ENCODE data around the gene HOXA3. TPM values are rescaled to one million over a fixed set of nuclear protein-coding genes. Genes with fewer than 3 reads are reported as not detected.

HOXA3 gene
- total and polyA plus RNA-seq, 2 of the 13 experiments (the other 11 are each of a cell fraction or from before 2014, with no cell fraction given): 2.9 to 4.6 TPM

DNA sequence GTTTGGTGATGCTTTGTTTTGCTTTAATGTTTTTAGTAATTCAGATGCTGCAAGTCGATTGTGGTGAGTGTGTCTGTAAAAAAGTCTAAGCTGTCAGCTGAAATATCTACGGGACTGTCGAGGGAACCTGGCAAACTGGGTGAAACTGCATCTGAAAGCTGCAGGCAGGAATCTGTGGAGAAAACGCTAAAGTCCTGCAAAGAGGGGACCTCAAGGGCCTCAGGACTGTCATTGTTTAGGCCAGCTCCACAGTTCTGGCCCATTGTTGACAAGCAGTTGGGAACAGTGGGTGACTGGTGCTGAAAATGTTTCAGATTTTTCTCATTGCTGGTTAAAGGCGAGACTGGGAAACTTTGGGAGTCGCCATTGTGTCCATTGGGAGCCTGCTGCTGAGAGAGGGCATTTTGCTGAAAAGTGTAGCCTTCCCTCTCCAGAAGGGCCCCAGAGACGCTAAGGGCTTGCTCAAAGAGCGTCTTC is 51.7 kb downstream of the HOXA3 start:
- BruUV-seq (replicated peaks): no TSS peak
- in situ Hi-C loops (cut with HindIII; ENCODE audit: extremely low pct_ligation_motif_present, low pct_unique_long_range_greater_than_20kb): no loop called here
- no peak overlapping the region for H3K4me3 ChIP-seq (replicated peaks in 1 of 3; ENCODE audit: insufficient read depth in 1 of 3, low read depth in 2 of 3, low read length in 3 of 3)

DNA sequence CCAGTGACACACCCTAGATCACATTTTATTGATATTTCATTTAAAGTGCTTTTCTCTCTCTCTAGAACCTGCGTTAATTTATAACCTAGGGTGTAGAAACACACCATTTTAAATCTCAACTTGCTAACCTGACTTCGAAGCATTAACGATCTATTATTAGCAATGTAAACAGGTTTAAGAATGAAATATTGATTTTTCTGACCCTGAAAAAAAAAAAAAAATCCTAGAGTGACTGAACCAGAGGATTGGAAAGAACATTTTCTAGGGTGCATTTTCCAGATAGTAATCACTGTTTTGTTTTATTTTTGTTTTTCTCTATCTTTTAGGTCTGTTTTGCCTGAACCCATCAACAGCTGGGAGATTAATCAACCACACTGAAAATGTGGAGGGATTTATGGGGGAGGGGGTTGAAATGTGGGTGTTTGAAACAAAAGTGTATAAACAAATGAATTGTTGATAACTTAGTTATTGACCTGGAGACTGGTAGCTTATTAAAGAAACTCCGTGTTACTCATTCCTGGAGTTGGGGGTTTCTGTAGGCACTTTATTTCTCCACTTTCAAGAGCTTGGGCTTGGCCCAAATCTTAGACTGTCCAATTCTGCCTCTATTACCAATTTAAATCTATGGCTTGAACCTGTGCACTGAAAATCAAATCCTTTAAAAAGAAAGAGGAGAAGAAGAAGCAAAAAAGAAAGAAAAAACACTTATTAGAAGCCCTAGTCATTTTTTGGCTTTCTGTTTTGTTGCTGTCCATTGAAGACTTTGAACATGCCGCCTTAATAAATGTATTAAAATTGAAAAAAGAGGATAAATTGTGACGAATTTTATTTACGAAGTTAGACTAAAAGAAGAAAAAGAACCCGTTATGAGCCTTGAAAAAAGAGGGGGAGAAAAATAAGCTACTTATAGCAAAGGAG is 52.7 kb downstream of the HOXA3 start:
- BruUV-seq (replicated peaks): no TSS peak
- no peak overlapping the region for H3K4me3 ChIP-seq (replicated peaks in 1 of 3; ENCODE audit: insufficient read depth in 1 of 3, low read depth in 2 of 3, low read length in 3 of 3)
- no peak for FAIRE-seq
- no peak for TF ChIP-seq ZNF674 (CRISPR knock-in tag; IDR thresholded peaks at IDR 0.05; ENCODE audit: low read depth)
- no peak for TF ChIP-seq ZNF264 (CRISPR knock-in tag; IDR thresholded peaks at IDR 0.05)
- no peak for TF ChIP-seq ZNF614 (CRISPR knock-in tag; IDR thresholded peaks at IDR 0.05; ENCODE audit: borderline replicate concordance)
- TF ChIP-seq, protein P1, sequence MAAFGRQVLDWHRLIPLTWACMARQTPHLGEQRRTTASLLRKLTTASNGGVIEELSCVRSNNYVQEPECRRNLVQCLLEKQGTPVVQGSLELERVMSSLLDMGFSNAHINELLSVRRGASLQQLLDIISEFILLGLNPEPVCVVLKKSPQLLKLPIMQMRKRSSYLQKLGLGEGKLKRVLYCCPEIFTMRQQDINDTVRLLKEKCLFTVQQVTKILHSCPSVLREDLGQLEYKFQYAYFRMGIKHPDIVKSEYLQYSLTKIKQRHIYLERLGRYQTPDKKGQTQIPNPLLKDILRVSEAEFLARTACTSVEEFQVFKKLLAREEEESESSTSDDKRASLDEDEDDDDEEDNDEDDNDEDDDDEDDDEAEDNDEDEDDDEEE (CRISPR knock-in tag; IDR thresholded peaks at IDR 0.05): no peak
- TF ChIP-seq, protein P2, sequence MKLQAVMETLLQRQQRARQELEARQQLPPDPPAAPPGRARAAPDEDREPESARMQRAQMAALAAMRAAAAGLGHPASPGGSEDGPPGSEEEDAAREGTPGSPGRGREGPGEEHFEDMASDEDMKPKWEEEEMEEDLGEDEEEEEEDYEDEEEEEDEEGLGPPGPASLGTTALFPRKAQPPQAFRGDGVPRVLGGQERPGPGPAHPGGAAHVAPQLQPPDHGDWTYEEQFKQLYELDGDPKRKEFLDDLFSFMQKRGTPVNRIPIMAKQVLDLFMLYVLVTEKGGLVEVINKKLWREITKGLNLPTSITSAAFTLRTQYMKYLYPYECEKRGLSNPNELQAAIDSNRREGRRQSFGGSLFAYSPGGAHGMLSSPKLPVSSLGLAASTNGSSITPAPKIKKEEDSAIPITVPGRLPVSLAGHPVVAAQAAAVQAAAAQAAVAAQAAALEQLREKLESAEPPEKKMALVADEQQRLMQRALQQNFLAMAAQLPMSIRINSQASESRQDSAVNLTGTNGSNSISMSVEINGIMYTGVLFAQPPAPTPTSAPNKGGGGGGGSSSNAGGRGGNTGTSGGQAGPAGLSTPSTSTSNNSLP (IDR thresholded peaks at IDR 0.05; ENCODE audit: low read depth, low read length): peak; percentile 34; the same call in 1 of the 2 replicates
- TF ChIP-seq ZNF292 (CRISPR knock-in tag; IDR thresholded peaks at IDR 0.05; ENCODE audit: borderline replicate concordance, low read depth): no peak
- TF ChIP-seq SNRNP70 (IDR thresholded peaks at IDR 0.05; ENCODE audit: low read depth, low read length): no peak
- no peak for TF ChIP-seq ZC3H4 (CRISPR knock-in tag; IDR thresholded peaks at IDR 0.05; ENCODE audit: borderline replicate concordance)
- no peak for TF ChIP-seq ZNF207 (IDR thresholded peaks at IDR 0.05; ENCODE audit: borderline replicate concordance)
- no peak for TF ChIP-seq ZFP62 (CRISPR knock-in tag; IDR thresholded peaks at IDR 0.05)
- TF ChIP-seq, protein P3, sequence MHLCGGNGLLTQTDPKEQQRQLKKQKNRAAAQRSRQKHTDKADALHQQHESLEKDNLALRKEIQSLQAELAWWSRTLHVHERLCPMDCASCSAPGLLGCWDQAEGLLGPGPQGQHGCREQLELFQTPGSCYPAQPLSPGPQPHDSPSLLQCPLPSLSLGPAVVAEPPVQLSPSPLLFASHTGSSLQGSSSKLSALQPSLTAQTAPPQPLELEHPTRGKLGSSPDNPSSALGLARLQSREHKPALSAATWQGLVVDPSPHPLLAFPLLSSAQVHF (CRISPR knock-in tag; IDR thresholded peaks at IDR 0.05): no peak
- no peak for TF ChIP-seq NAIF1 (CRISPR knock-in tag; IDR thresholded peaks at IDR 0.05; ENCODE audit: borderline replicate concordance)
- TF ChIP-seq FLYWCH1 (CRISPR knock-in tag; IDR thresholded peaks at IDR 0.05): no peak

More for the DNA sequence above, 51.7 kb downstream of the HOXA3 start:
- H3K4me1 ChIP-seq (ENCODE audit: insufficient read depth, low read length): peaks cover 12% of the 10 kb centered on the region; the same call in 1 of the 2 replicates
- DNase-seq (ENCODE audit: low spot score) (no peak), ATAC-seq (no peak), FAIRE-seq (no peak)
- ChIA-PET POLR2A (no interaction called here), CTCF (ENCODE audit: low intra/inter-chr PET ratio, low total read pairs) (no interaction called here)
- 93% methylated on average over 8 of the region's 8 CpGs for WGBS (ENCODE audit: low lambda C conversion rate)
- no peaks in the 10 kb centered on the region for H3K27me3 ChIP-seq (ENCODE audit: control insufficient read depth in 1 of 2, insufficient read depth in 2 of 2, low read length in 2 of 2)
- H2AFZ ChIP-seq (ENCODE audit: low read length): no peak overlapping the region
- no peaks in the 10 kb centered on the region for H3K79me2 ChIP-seq (ENCODE audit: insufficient read depth, low read length)
- no peak overlapping the region for H3K9ac ChIP-seq (ENCODE audit: insufficient read depth, low read depth, low read length)
- no peaks in the 10 kb centered on the region for H4K20me1 ChIP-seq (ENCODE audit: insufficient read depth, low read length)
- H3K27ac ChIP-seq (ENCODE audit: extremely low read length, insufficient read depth, low read length): no peak overlapping the region
- H3K9me3 ChIP-seq (ENCODE audit: low read length): no peaks in the 10 kb centered on the region
- no peak overlapping the region for H3K4me2 ChIP-seq (ENCODE audit: low read depth, low read length)
- intact Hi-C loops (cut with micrococcal nuclease; ENCODE audit: unreplicated experiment): no loop called here
- H3K36me3 ChIP-seq (replicated peaks in 1 of 2; ENCODE audit: control insufficient read depth in 1 of 2, insufficient read depth in 2 of 2, low read length in 2 of 2): no peaks in the 10 kb centered on the region
- TF ChIP-seq ZNF530 (CRISPR knock-in tag; IDR thresholded peaks at IDR 0.05; ENCODE audit: low read depth) (no peak), SMC3 (IDR thresholded peaks at IDR 0.05; ENCODE audit: low read length) (no peak), CAMTA2 (CRISPR knock-in tag; IDR thresholded peaks at IDR 0.05; ENCODE audit: borderline replicate concordance) (no peak)

More for the DNA sequence above, 52.7 kb downstream of the HOXA3 start:
- no peaks in the 10 kb centered on the region for H4K20me1 ChIP-seq (ENCODE audit: insufficient read depth, low read length)
- H3K4me1 ChIP-seq (ENCODE audit: insufficient read depth, low read length): peaks cover 12% of the 10 kb centered on the region; the same call in 1 of the 2 replicates
- intact Hi-C loops (cut with micrococcal nuclease; ENCODE audit: unreplicated experiment): no loop called here
- H3K27ac ChIP-seq (ENCODE audit: extremely low read length, insufficient read depth, low read length): no peak overlapping the region
- H3K36me3 ChIP-seq (replicated peaks in 1 of 2; ENCODE audit: control insufficient read depth in 1 of 2, insufficient read depth in 2 of 2, low read length in 2 of 2): no peaks in the 10 kb centered on the region
- no peak overlapping the region for H2AFZ ChIP-seq (ENCODE audit: low read length)
- H3K9me3 ChIP-seq (ENCODE audit: low read length): no peaks in the 10 kb centered on the region
- ChIA-PET CTCF (ENCODE audit: low intra/inter-chr PET ratio, low total read pairs) (no interaction called here), POLR2A (interaction anchor here (1.6 kb wide), 1 partner anchor 22 kb away, joined by 9 read pairs; no protein-coding TSS in a partner anchor)
- no peaks in the 10 kb centered on the region for H3K79me2 ChIP-seq (ENCODE audit: insufficient read depth, low read length)
- H3K9ac ChIP-seq (ENCODE audit: insufficient read depth, low read depth, low read length): no peak overlapping the region
- no peak overlapping the region for H3K4me2 ChIP-seq (ENCODE audit: low read depth, low read length)
- ATAC-seq: no peak
- 82% methylated on average over 8 of the region's 8 CpGs for WGBS (ENCODE audit: low lambda C conversion rate)
- no peaks in the 10 kb centered on the region for H3K27me3 ChIP-seq (ENCODE audit: control insufficient read depth in 1 of 2, insufficient read depth in 2 of 2, low read length in 2 of 2)
- DNase-seq (ENCODE audit: low spot score): no peak
- in situ Hi-C loops (cut with HindIII; ENCODE audit: extremely low pct_ligation_motif_present, low pct_unique_long_range_greater_than_20kb): no loop called here

All from HepG2 (cell line).